ENCODE data around the gene HRH1.
A peak's percentile ranks its signal among the peaks of the same experiment; 100 is the strongest.

The HRH1 gene

DNA sequence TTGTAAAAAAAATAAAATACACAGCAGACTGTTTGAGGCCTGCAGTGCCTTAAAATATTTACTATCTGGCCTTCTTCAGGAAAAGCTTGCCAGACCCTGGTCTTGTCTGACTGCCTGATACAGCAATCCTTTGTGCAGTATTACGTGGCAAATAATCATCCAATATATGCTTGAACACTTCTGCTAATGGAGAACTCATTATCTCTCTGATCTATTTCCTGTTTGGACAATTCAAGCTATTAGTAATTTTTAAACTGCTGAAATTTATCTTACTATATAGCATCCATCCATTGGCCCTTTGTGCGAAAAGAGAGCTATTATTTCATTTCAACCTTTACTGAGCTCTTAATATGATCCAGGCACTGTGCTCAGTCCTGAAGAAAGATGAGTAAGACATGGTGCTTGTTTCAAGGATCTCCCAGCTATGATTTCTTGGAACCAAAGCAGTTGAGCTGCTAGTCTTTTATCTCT is 133.8 kb downstream of the HRH1 start:
- Histone ChIP-seq H3K27me3 (ENCODE audit: control insufficient read depth in 1 of 2, insufficient read depth in 2 of 2, low read length in 2 of 2) (no peaks in the 10 kb centered on the region), H3K9ac (ENCODE audit: low read depth in 1 of 2, low read length in 2 of 2) (no peak overlapping the region), H3K9me3 (ENCODE audit: control insufficient read depth in 1 of 2, low read length in 2 of 2) (no peaks in the 10 kb centered on the region), H3K36me3 (ENCODE audit: control insufficient read depth in 1 of 2, insufficient read depth in 2 of 2, low read length in 2 of 2) (peaks cover 0 to 6% of the 10 kb centered on the region in 2 donors), H3K4me1 (ENCODE audit: control insufficient read depth in 1 of 2, insufficient read depth in 2 of 2, low read length in 2 of 2) (peaks cover 17 to 18% of the 10 kb centered on the region in 2 donors), H3K27ac (ENCODE audit: low read depth, low read length) (peak overlapping the region; percentile 3), H3K4me3 (ENCODE audit: low read depth in 1 of 2, low read length in 2 of 2) (no peak overlapping the region)

DNA sequence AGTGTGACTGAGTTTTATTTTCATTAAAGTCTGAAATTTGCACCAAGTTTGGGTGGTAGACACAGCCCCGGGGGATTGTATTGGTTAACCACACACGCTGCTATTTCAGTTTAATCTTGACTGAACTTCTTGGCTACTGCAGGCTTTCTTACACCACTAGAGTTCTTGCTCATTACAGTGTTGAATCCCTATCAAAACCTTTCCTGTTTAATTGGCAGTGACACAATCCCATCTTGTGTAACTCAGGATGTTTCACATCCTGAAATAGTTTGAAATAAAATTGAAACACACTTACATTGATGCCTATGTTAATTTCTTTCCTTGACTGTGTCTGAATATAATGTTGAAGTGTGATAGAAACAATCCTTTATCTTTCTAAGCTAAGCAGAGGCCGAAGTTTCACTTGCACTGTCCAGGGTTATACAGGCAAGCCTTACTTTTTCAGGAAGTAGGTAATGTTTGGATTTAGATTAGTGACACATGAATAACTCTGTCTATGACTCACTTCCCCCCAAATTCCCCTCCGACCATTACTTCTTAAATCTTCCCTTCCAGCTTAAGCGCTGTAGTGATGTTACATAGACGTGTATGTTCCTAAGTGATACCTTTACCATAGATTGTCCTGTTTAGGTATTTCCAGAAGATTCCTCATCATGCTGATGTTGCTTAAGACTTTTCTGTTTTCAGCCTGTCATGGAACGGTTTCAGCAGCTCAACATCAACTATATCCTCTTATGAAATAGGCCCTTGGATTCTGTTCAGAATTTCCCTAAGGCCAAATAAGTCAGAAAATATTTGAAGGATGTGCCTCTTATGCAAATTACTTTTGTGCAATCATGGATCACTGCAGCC is 134.7 kb downstream of the HRH1 start:
- Histone ChIP-seq H3K27ac (ENCODE audit: low read depth, low read length) (peak overlapping the region; percentile 15), H3K4me3 (ENCODE audit: low read depth in 1 of 2, low read length in 2 of 2) (no peak overlapping the region), H3K9ac (ENCODE audit: low read depth in 1 of 2, low read length in 2 of 2) (no peak overlapping the region), H3K9me3 (ENCODE audit: control insufficient read depth in 1 of 2, low read length in 2 of 2) (no peaks in the 10 kb centered on the region), H3K36me3 (ENCODE audit: control insufficient read depth in 1 of 2, insufficient read depth in 2 of 2, low read length in 2 of 2) (peaks cover 0 to 3% of the 10 kb centered on the region in 2 donors), H3K4me1 (ENCODE audit: control insufficient read depth in 1 of 2, insufficient read depth in 2 of 2, low read length in 2 of 2) (peaks cover 12% of the 10 kb centered on the region in 2 donors), H3K27me3 (ENCODE audit: control insufficient read depth in 1 of 2, insufficient read depth in 2 of 2, low read length in 2 of 2) (no peaks in the 10 kb centered on the region)

DNA sequence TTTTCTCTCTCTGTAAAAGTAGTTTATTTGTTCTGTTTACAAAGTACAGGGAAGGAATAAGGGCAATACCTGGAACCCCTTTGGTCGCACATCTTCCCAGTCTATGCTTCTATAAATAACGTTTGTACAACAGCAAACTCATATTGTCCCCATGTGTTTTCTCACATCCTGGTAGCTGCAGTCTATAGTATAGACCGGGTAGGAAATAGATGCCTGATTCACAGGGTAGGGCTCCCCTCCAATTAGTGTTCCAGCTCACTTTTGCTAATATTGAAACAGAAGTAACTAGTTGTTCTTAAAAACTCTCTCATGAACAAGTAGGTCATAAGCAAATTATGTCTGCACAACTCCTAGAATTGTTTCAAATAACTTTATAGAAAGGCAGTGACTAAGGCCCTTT is 135.6 kb downstream of the HRH1 start:
- Histone ChIP-seq H3K4me1 (ENCODE audit: control insufficient read depth in 1 of 2, insufficient read depth in 2 of 2, low read length in 2 of 2) (peaks cover 12% of the 10 kb centered on the region in 2 donors), H3K27ac (ENCODE audit: low read depth, low read length) (no peak overlapping the region), H3K36me3 (ENCODE audit: control insufficient read depth in 1 of 2, insufficient read depth in 2 of 2, low read length in 2 of 2) (peaks cover 0 to 3% of the 10 kb centered on the region in 2 donors)

DNA sequence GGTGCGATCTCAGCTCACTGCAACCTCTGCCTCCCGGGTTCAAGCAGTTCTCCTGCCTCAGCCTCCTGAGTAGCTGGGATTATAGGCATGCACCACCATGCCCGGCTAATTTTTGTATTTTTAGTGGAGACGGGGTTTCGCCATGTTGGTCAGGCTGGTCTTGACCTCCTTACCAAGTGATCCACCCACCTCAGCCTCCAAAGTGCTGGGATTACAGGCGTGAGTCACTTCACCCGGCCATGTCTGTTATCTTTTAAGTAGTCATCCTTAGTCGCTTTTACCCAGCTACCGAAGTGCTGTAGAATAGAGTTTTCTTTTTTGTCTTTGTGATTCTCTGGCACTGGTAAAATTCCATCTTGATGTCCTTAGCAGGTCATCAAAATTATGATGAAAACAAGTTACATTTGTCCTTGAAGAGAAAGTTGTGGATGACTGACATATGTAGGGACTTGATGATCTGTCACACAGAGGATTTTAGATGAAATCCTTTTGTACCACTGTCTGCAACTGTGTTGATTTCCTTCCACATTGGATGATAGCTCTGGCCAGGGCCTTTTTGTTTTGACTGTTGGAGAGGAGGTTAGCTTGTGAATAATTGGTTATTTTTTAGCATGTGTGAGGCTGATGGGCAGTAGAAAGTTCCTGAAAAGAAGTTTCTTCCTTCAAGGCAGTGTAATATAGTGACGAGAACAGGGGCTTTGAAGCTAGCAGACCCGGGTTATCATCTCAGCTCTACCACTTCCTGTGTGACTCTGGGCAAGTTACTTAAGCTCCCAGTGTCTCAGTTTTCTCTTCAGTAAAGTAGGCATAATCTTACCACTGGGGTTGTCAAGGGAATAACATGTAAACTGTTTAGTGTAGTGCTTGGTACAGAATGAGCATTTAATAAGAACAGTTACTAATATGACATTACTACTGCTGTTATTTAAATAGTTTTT is 136.7 kb downstream of the HRH1 start:
- no peak overlapping the region for H3K27ac ChIP-seq (ENCODE audit: low read depth, low read length)
- peaks cover 0 to 3% of the 10 kb centered on the region in 2 donors for H3K36me3 ChIP-seq (ENCODE audit: control insufficient read depth in 1 of 2, insufficient read depth in 2 of 2, low read length in 2 of 2)
- H3K9ac ChIP-seq (ENCODE audit: low read depth in 1 of 2, low read length in 2 of 2) = no peak overlapping the region
- H3K4me1 ChIP-seq (ENCODE audit: control insufficient read depth in 1 of 2, insufficient read depth in 2 of 2, low read length in 2 of 2) = peaks cover 12% of the 10 kb centered on the region in 2 donors
- H3K27me3 ChIP-seq (ENCODE audit: control insufficient read depth in 1 of 2, insufficient read depth in 2 of 2, low read length in 2 of 2) = no peaks in the 10 kb centered on the region
- H3K9me3 ChIP-seq (ENCODE audit: control insufficient read depth in 1 of 2, low read length in 2 of 2) = no peaks in the 10 kb centered on the region
- no peak overlapping the region for H3K4me3 ChIP-seq (ENCODE audit: low read depth in 1 of 2, low read length in 2 of 2)

More for the DNA sequence above, 135.6 kb downstream of the HRH1 start:
- Histone ChIP-seq H3K4me3 (ENCODE audit: low read depth in 1 of 2, low read length in 2 of 2) (no peak overlapping the region), H3K9ac (ENCODE audit: low read depth in 1 of 2, low read length in 2 of 2) (no peak overlapping the region), H3K9me3 (ENCODE audit: control insufficient read depth in 1 of 2, low read length in 2 of 2) (no peaks in the 10 kb centered on the region), H3K27me3 (ENCODE audit: control insufficient read depth in 1 of 2, insufficient read depth in 2 of 2, low read length in 2 of 2) (no peaks in the 10 kb centered on the region)

DNA sequence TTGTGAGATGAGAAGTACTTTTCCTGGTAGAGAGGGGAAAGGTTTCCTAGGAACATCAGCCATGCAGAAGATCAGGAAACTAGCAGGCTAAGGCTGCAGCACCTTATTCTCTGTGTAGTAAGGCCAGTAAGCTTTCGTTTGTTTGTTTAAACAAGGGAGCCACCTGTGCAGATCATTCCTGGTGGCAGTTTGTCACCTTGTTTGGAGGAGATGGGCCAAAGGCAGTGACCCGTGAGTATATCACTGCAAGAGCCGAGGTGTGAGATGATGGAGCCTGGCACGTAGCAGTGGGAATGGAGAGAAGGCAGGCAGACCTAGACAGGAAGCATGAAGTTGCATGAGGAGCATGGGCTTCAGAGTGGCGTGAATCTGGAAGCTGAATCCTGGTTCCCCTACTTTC is 137.5 kb downstream of the HRH1 start:
- no peak overlapping the region for H3K4me3 ChIP-seq (ENCODE audit: low read depth in 1 of 2, low read length in 2 of 2)
- peaks cover 12% of the 10 kb centered on the region in 2 donors for H3K4me1 ChIP-seq (ENCODE audit: control insufficient read depth in 1 of 2, insufficient read depth in 2 of 2, low read length in 2 of 2)
- no peaks in the 10 kb centered on the region for H3K9me3 ChIP-seq (ENCODE audit: control insufficient read depth in 1 of 2, low read length in 2 of 2)
- no peak overlapping the region for H3K27ac ChIP-seq (ENCODE audit: low read depth, low read length)
- H3K27me3 ChIP-seq (ENCODE audit: control insufficient read depth in 1 of 2, insufficient read depth in 2 of 2, low read length in 2 of 2) = no peaks in the 10 kb centered on the region
- H3K9ac ChIP-seq (ENCODE audit: low read depth in 1 of 2, low read length in 2 of 2) = no peak overlapping the region
- peaks cover 0 to 3% of the 10 kb centered on the region in 2 donors for H3K36me3 ChIP-seq (ENCODE audit: control insufficient read depth in 1 of 2, insufficient read depth in 2 of 2, low read length in 2 of 2)

DNA sequence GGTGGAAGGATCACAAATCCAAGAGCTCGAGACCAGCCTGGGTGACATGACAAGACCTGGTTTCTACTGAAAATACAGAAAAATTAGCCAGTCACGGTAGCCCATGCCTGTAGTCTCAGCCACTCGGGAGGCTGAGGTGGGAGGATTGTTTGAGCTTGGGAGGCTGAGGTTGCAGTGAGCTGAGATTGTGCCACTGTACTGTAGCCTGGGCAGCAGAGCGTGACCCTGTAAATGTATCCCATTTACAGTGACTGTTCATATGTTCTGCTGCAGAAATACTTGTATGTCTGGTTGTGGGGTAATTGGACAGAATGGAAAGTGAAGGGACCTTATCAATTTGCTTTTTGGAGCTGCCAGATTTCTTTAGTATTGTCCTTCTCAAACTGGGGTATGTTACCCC is 142.8 kb downstream of the HRH1 start:
- Histone ChIP-seq H3K4me1 (ENCODE audit: control insufficient read depth in 1 of 2, insufficient read depth in 2 of 2, low read length in 2 of 2) (no peaks in the 10 kb centered on the region), H3K9me3 (ENCODE audit: control insufficient read depth in 1 of 2, low read length in 2 of 2) (no peaks in the 10 kb centered on the region), H3K27me3 (ENCODE audit: control insufficient read depth in 1 of 2, insufficient read depth in 2 of 2, low read length in 2 of 2) (no peaks in the 10 kb centered on the region), H3K27ac (ENCODE audit: low read depth, low read length) (no peak overlapping the region), H3K4me3 (ENCODE audit: low read depth in 1 of 2, low read length in 2 of 2) (no peak overlapping the region), H3K36me3 (ENCODE audit: control insufficient read depth in 1 of 2, insufficient read depth in 2 of 2, low read length in 2 of 2) (peaks cover 8 to 19% of the 10 kb centered on the region in 2 donors), H3K9ac (ENCODE audit: low read depth in 1 of 2, low read length in 2 of 2) (no peak overlapping the region)

DNA sequence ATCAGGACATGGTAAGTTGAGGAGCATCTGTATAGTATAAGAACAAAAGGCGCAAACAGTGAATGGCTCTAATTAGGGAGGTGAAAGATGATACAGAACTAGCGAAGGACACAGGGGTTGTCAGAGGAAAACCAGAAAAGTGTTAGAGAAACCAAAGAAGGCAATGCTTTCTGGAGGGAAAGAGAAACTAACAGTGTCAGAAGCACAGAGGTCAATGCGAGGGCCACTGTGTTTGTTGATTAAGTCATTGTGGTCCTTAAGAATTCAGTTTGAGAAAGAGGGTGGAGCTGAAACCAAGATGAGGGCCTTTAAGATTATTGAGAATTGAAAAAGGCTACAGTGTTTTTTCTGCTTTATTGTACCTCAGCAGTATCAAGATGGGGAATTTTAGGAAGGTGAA is 146.7 kb downstream of the HRH1 start:
- no peak overlapping the region for H3K4me3 ChIP-seq (ENCODE audit: low read depth in 1 of 2, low read length in 2 of 2)
- no peaks in the 10 kb centered on the region for H3K27me3 ChIP-seq (ENCODE audit: control insufficient read depth in 1 of 2, insufficient read depth in 2 of 2, low read length in 2 of 2)
- peaks cover 24 to 31% of the 10 kb centered on the region in 2 donors for H3K36me3 ChIP-seq (ENCODE audit: control insufficient read depth in 1 of 2, insufficient read depth in 2 of 2, low read length in 2 of 2)
- H3K9ac ChIP-seq (ENCODE audit: low read depth in 1 of 2, low read length in 2 of 2) = no peak overlapping the region
- no peaks in the 10 kb centered on the region for H3K4me1 ChIP-seq (ENCODE audit: control insufficient read depth in 1 of 2, insufficient read depth in 2 of 2, low read length in 2 of 2)
- H3K9me3 ChIP-seq (ENCODE audit: control insufficient read depth in 1 of 2, low read length in 2 of 2) = no peaks in the 10 kb centered on the region
- H3K27ac ChIP-seq (ENCODE audit: low read depth, low read length) = no peak overlapping the region

DNA sequence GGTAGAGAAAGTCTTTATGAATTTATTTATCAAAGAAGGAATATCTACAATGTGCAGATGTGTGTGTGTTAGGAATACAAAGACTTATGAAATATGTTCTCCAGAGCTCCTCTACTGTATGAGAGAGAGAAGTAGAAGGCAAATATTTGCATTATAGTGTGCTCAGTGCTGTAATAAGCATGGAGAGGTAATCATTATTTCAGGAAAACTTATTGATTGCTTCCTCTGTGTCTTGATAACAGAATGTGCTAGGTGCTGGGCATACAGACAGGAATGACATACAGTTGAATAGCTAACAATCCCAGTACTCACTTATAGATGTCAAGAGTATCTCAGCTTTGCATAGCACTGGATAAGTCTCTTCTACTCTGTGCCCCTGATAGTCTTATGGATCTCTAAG is 148.2 kb downstream of the HRH1 start:
- H3K9ac ChIP-seq (ENCODE audit: low read depth in 1 of 2, low read length in 2 of 2) = no peak overlapping the region
- no peak overlapping the region for H3K27ac ChIP-seq (ENCODE audit: low read depth, low read length)
- peaks cover 24 to 38% of the 10 kb centered on the region in 2 donors for H3K36me3 ChIP-seq (ENCODE audit: control insufficient read depth in 1 of 2, insufficient read depth in 2 of 2, low read length in 2 of 2)
- no peaks in the 10 kb centered on the region for H3K27me3 ChIP-seq (ENCODE audit: control insufficient read depth in 1 of 2, insufficient read depth in 2 of 2, low read length in 2 of 2)
- no peaks in the 10 kb centered on the region for H3K9me3 ChIP-seq (ENCODE audit: control insufficient read depth in 1 of 2, low read length in 2 of 2)
- H3K4me1 ChIP-seq (ENCODE audit: control insufficient read depth in 1 of 2, insufficient read depth in 2 of 2, low read length in 2 of 2) = no peaks in the 10 kb centered on the region
- no peak overlapping the region for H3K4me3 ChIP-seq (ENCODE audit: low read depth in 1 of 2, low read length in 2 of 2)

DNA sequence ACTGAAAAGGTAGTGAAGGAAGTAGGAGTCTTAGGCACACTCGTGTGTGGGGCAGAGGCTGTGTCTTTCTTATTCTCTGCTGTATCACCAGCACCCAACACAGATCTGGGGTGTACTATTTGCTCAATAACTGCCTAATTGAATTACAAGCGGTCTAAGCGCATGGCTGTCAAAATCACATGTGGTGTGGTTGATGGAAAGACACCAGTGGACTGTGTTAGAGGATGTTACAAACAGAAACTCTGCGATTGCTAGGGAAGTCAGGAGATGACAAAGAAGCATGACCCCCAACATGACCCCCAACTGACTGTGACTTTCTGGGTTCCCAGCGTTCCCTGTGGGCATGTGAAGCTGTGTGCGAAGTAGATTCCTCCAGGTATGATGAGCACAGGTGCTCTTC is 149.9 kb downstream of the HRH1 start:
- Histone ChIP-seq H3K9ac (ENCODE audit: low read depth in 1 of 2, low read length in 2 of 2) (no peak overlapping the region), H3K9me3 (ENCODE audit: control insufficient read depth in 1 of 2, low read length in 2 of 2) (no peaks in the 10 kb centered on the region), H3K36me3 (ENCODE audit: control insufficient read depth in 1 of 2, insufficient read depth in 2 of 2, low read length in 2 of 2) (peaks cover 38 to 52% of the 10 kb centered on the region in 2 donors), H3K4me1 (ENCODE audit: control insufficient read depth in 1 of 2, insufficient read depth in 2 of 2, low read length in 2 of 2) (no peaks in the 10 kb centered on the region), H3K27me3 (ENCODE audit: control insufficient read depth in 1 of 2, insufficient read depth in 2 of 2, low read length in 2 of 2) (no peaks in the 10 kb centered on the region), H3K27ac (ENCODE audit: low read depth, low read length) (no peak overlapping the region), H3K4me3 (ENCODE audit: low read depth in 1 of 2, low read length in 2 of 2) (no peak overlapping the region)

DNA sequence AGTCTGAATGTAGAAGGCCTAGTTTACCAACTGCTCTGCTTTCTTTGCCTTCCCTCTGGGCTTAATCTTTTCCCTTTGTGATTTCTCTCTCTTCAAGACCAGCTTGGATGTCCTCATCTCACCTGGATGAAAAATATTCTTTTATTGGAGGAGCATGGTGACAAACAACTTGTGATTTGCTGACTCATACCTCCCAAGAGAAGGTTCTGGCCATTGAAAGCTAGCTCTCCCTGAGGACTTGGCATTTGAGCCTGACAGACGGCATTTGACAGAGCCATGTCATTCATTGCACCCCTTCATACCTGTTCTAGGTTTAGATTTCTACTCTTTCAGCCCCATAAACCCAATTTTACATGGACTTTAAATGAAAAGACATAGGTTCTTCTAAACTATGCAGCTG is 151.2 kb downstream of the HRH1 start:
- no peaks in the 10 kb centered on the region for H3K4me1 ChIP-seq (ENCODE audit: control insufficient read depth in 1 of 2, insufficient read depth in 2 of 2, low read length in 2 of 2)
- no peaks in the 10 kb centered on the region for H3K27me3 ChIP-seq (ENCODE audit: control insufficient read depth in 1 of 2, insufficient read depth in 2 of 2, low read length in 2 of 2)
- no peaks in the 10 kb centered on the region for H3K9me3 ChIP-seq (ENCODE audit: control insufficient read depth in 1 of 2, low read length in 2 of 2)
- no peak overlapping the region for H3K27ac ChIP-seq (ENCODE audit: low read depth, low read length)
- H3K4me3 ChIP-seq (ENCODE audit: low read depth in 1 of 2, low read length in 2 of 2) = no peak overlapping the region
- peaks cover 38 to 55% of the 10 kb centered on the region in 2 donors for H3K36me3 ChIP-seq (ENCODE audit: control insufficient read depth in 1 of 2, insufficient read depth in 2 of 2, low read length in 2 of 2)
- no peak overlapping the region for H3K9ac ChIP-seq (ENCODE audit: low read depth in 1 of 2, low read length in 2 of 2)
